Glomerular visceral epithelial cell (primary cell): Measurements from ENCODE around the gene COL5A3.
"Not testable (repeated sequence)": the region's sequence is repeated elsewhere in the genome, so short reads cannot be mapped to it uniquely, and the experiment has no call there.

Experiments
- DNase-seq: peaks from one replicate; pipeline ENCODE4 v3.0.0-alpha.2; 2016; ENCODE audit errors: extremely low spot score

COL5A3 gene

GRCh38 chr19:9971166-9971897, 39.0 kb downstream of the COL5A3 start:
- DNase-seq = no peak

- DNase-seq = no peak
These were observed 39.8 kb downstream of the COL5A3 start for GRCh38 chr19:9970481-9970880.

GRCh38 chr19:9969688-9969975, 40.7 kb downstream of the COL5A3 start:
- no peak for DNase-seq

GRCh38 chr19:9968820-9969687, 41.2 kb downstream of the COL5A3 start:
- DNase-seq = no peak

- DNase-seq = no peak
These were observed 43.0 kb downstream of the COL5A3 start for GRCh38 chr19:9967326-9967725.

- DNase-seq = no peak
These were observed 43.9 kb downstream of the COL5A3 start for GRCh38 chr19:9966448-9966847.

- no peak for DNase-seq
These were observed 44.3 kb downstream of the COL5A3 start for GRCh38 chr19:9966024-9966423.

GRCh38 chr19:9962623-9963290, 47.5 kb downstream of the COL5A3 start:
- DNase-seq = no peak

GRCh38 chr19:9961103-9961502, 49.2 kb downstream of the COL5A3 start:
- no peak for DNase-seq

- DNase-seq = peak; percentile 39
These were observed 51.9 kb downstream of the COL5A3 start for GRCh38 chr19:9958379-9958821.

GRCh38 chr19:9956956-9957355, 53.3 kb downstream of the COL5A3 start:
- DNase-seq = no peak

- no peak for DNase-seq
These were observed 56.3 kb downstream of the COL5A3 start for GRCh38 chr19:9953802-9954542.

GRCh38 chr19:9952276-9952675, 58.0 kb downstream of the COL5A3 start:
- DNase-seq = no peak

- no peak for DNase-seq
These were observed 62.9 kb downstream of the COL5A3 start for GRCh38 chr19:9947441-9947840.

GRCh38 chr19:9946528-9947125, 63.7 kb downstream of the COL5A3 start:
- DNase-seq = not testable (repeated sequence)

GRCh38 chr19:9945319-9945966, 64.9 kb downstream of the COL5A3 start:
- DNase-seq = peak; percentile 82

- DNase-seq = no peak
These were observed 66.6 kb downstream of the COL5A3 start for GRCh38 chr19:9943744-9944143.

GRCh38 chr19:9941671-9942070, 68.6 kb downstream of the COL5A3 start:
- no peak for DNase-seq

- DNase-seq = no peak
These were observed 69.1 kb downstream of the COL5A3 start for GRCh38 chr19:9941231-9941630.

- DNase-seq = no peak
These were observed 69.5 kb downstream of the COL5A3 start for GRCh38 chr19:9940778-9941177.

GRCh38 chr19:9939301-9939913, 70.9 kb downstream of the COL5A3 start:
- DNase-seq = no peak
